LNCaP clone FGC (cell line): ENCODE data around the gene GALNTL6.

ENCODE experiments used
- DNase-seq: peaks from one replicate; pipeline ENCODE4 v3.0.0-alpha.2; 2011; ENCODE audit warnings: low read depth
- H3K4me3 ChIP-seq: 2 replicates; pipeline ENCODE4 v1.5.1; 2011; ENCODE audit warnings: mild to moderate bottlenecking, low read depth, low read length, control low read depth
- CTCF ChIP-seq: IDR thresholded peaks from 2 replicates; pipeline ENCODE4 v1.5.1; 2012; ENCODE audit warnings: mild to moderate bottlenecking; ENCODE audit not compliant: control insufficient read depth, insufficient read depth; ENCODE audit errors: extremely low read depth

GALNTL6 gene

DNA sequence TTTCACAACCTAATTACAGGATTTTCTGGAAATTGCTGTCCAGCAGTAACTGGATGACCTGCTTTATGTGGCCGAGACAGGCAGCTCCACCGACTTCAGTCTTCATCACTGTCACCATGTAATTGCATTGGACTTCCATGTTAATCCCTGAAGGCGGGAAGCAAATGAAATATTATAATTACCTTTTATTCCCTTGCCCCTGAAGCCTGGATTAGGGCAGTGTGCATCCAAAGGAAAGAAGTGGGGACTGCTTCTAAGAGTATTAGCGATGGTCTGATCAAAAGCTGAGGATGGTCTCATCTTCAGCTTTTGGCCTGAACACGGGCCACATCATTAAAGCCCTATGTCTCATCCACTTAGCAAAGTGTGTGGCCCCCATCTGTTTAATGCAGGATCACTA, 1043.8 kb downstream of the GALNTL6 start:
- TF ChIP-seq CTCF = no peak
- H3K4me3 ChIP-seq = no peak overlapping the region
- no peak for DNase-seq

DNA sequence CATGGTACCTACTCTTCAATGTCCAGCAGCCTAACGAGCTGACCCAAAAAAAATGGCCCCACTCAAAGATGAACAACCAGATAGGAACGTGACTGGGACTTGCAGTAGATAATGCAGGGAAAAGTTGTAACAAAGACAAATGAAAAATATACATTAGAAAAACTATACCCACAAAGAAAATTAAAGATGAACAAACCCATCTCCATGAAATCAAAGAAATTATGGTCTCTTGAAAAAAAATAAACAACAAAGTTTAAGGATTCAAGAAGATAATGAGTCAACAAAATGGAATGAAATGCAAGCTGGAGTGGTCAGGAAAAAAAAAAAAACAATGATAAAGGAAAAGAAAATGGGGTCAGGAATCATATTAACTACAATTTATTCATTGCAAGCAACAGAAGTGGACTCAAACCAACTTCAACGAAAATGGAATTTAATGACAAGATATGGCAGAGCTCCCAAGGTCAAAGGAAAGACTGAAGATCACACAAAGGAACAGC, 1045.6 kb downstream of the GALNTL6 start:
- DNase-seq = no peak
- H3K4me3 ChIP-seq = no peak overlapping the region
- no peak for TF ChIP-seq CTCF

GRCh38 chr4:172865103-172865502, 1051.9 kb downstream of the GALNTL6 start:
- H3K4me3 ChIP-seq = no peak overlapping the region
- DNase-seq = no peak

GRCh38 chr4:172865531-172866127, 1052.4 kb downstream of the GALNTL6 start:
- no peak overlapping the region for H3K4me3 ChIP-seq
- TF ChIP-seq CTCF = no peak
- no peak for DNase-seq

More at GRCh38 chr4:172865103-172865502, 1051.9 kb downstream of the GALNTL6 start:
- no peak for TF ChIP-seq CTCF

- H3K4me3 ChIP-seq = no peak overlapping the region
- DNase-seq = no peak
- TF ChIP-seq CTCF = no peak
These were observed 1053.2 kb downstream of the GALNTL6 start for GRCh38 chr4:172866421-172866820.

DNA sequence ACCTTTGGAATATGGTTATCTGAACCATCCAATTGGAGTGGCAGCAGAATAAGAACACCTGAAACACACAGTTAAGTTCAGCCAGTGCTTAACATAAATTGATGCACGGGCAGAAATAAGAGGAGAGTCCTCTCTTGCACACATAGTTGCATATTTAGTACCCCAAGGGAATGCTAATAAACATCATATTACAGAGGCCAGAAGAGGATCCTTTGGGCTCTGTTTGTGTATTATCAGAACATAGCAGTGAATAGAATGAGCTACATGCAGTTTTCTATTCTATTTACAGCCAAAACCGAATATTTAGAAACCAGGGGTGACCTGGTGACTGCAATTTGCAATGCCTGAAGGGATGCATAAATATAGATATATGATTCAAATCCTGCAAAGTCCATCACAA, 1054.6 kb downstream of the GALNTL6 start:
- TF ChIP-seq CTCF = no peak
- no peak for DNase-seq
- H3K4me3 ChIP-seq = no peak overlapping the region

GRCh38 chr4:172868271-172868670, 1055.1 kb downstream of the GALNTL6 start:
- no peak for TF ChIP-seq CTCF
- no peak overlapping the region for H3K4me3 ChIP-seq
- no peak for DNase-seq
